Activated B cell treated with CpG ODN at 0.5 μM for 24 hours (primary cell): ENCODE data around the gene ZNF341. TPM values are rescaled to one million over a fixed set of nuclear protein-coding genes. Genes with fewer than 3 reads are reported as not detected.

Source experiments
- ATAC-seq: fragments of 200-7000 bp; cut with Tn5 transposase; one replicate; pipeline ENCODE4 v1.10.0; 2021; ENCODE audit warnings: low read depth, mild to moderate bottlenecking, moderate library complexity
- CTCF ChIA-PET: fragments of 350-600 bp; sonication (Branson Sonifier 250); formaldehyde crosslinking; loops from one replicate; lab custom pipeline; 2021; ENCODE audit warnings: antibody characterized with exemption; lab: Charles Lee
- POLR2A ChIA-PET: fragments of 350-600 bp; sonication (Branson Sonifier 250); formaldehyde crosslinking; loops from one replicate; lab custom pipeline; 2021; ENCODE audit warnings: antibody characterized with exemption; lab: Charles Lee
- DNase-seq: peaks from one replicate; pipeline ENCODE4 v3.0.0; 2022
- H3K27ac Mint-ChIP-seq: one replicate; pipeline ENCODE4 v1.8.0; 2020; ENCODE audit warnings: mixed read lengths
- H3K27me3 Mint-ChIP-seq: one replicate; pipeline ENCODE4 v1.8.0; 2021; ENCODE audit warnings: mixed read lengths
- H3K36me3 Mint-ChIP-seq: one replicate; pipeline ENCODE4 v1.8.0; 2021; ENCODE audit warnings: low read depth, mixed read lengths
- H3K4me1 Mint-ChIP-seq: one replicate; pipeline ENCODE4 v1.8.0; 2021; ENCODE audit warnings: mixed read lengths
- H3K4me3 Mint-ChIP-seq: one replicate; pipeline ENCODE4 v1.8.0; 2020; ENCODE audit warnings: mild to moderate bottlenecking, mixed read lengths
- H3K9me3 Mint-ChIP-seq: one replicate; pipeline ENCODE4 v1.8.0; 2020; ENCODE audit warnings: mixed read lengths
- CTCF ChIP-seq: fragments of 200-600 bp; IDR thresholded peaks from one replicate; pipeline ENCODE4 v1.8.0; 2022; ENCODE audit warnings: antibody characterized with exemption, mild to moderate bottlenecking
- intact Hi-C: fragments of 100-400 bp; cut with micrococcal nuclease; formaldehyde crosslinking; loops from one replicate; pipeline ENCODE4 v1.15.1; 2024
- total RNA-seq: library from RNA; stranded (reverse); gene quantifications from 2 replicates; pipeline ENCODE4 v1.2.3, GENCODE V29; 2022

The ZNF341 gene
- total RNA-seq, 1 donor from 2014 or later: 10.1 TPM

GRCh38 chr20:33727115-33727479 lies 4.7 kb upstream of the ZNF341 start:
- peaks cover 4% of the 10 kb centered on the region for H3K4me1 Mint-ChIP-seq
- DNase-seq (no peak), ATAC-seq (no peak)
- ChIA-PET CTCF (no interaction called here), POLR2A (interaction anchor here (1.5 kb wide), 1 partner anchor 60 kb away, joined by 4 read pairs; no protein-coding TSS in a partner anchor)
- TF ChIP-seq CTCF: no peak
- H3K27me3 Mint-ChIP-seq: no peaks in the 10 kb centered on the region
- intact Hi-C loops: no loop called here
- H3K9me3 Mint-ChIP-seq: no peaks in the 10 kb centered on the region
- H3K27ac Mint-ChIP-seq: no peak overlapping the region
- H3K36me3 Mint-ChIP-seq: no peaks in the 10 kb centered on the region
- no peak overlapping the region for H3K4me3 Mint-ChIP-seq

GRCh38 chr20:33727806-33728205 lies 4.0 kb upstream of the ZNF341 start:
- H3K36me3 Mint-ChIP-seq: peaks cover 2% of the 10 kb centered on the region
- TF ChIP-seq CTCF: no peak
- H3K27me3 Mint-ChIP-seq: no peaks in the 10 kb centered on the region
- H3K9me3 Mint-ChIP-seq: no peaks in the 10 kb centered on the region
- peaks cover 8% of the 10 kb centered on the region for H3K4me1 Mint-ChIP-seq
- intact Hi-C loops: no loop called here
- DNase-seq: no peak
- no peak overlapping the region for H3K4me3 Mint-ChIP-seq
- H3K27ac Mint-ChIP-seq: no peak overlapping the region
- ChIA-PET CTCF (no interaction called here), POLR2A (interaction anchor here (1.5 kb wide), 1 partner anchor 61 kb away, joined by 4 read pairs; no protein-coding TSS in a partner anchor)
- no peak for ATAC-seq

GRCh38 chr20:33728463-33728862 lies 3.3 kb upstream of the ZNF341 start:
- H3K9me3 Mint-ChIP-seq: no peaks in the 10 kb centered on the region
- H3K4me1 Mint-ChIP-seq: peaks cover 15% of the 10 kb centered on the region
- H3K27me3 Mint-ChIP-seq: no peaks in the 10 kb centered on the region
- H3K36me3 Mint-ChIP-seq: peaks cover 2% of the 10 kb centered on the region
- no peak overlapping the region for H3K27ac Mint-ChIP-seq
- intact Hi-C loops: no loop called here
- POLR2A ChIA-PET: interaction anchor here (1.5 kb wide), 1 partner anchor 61 kb away, joined by 4 read pairs; no protein-coding TSS in a partner anchor
- DNase-seq (no peak), ATAC-seq (no peak)
- CTCF ChIA-PET: no interaction called here
- TF ChIP-seq CTCF: no peak
- no peak overlapping the region for H3K4me3 Mint-ChIP-seq

GRCh38 chr20:33729101-33729500 lies 2.7 kb upstream of the ZNF341 start:
- ATAC-seq: no peak
- CTCF ChIA-PET: no interaction called here
- no peaks in the 10 kb centered on the region for H3K9me3 Mint-ChIP-seq
- peaks cover 21% of the 10 kb centered on the region for H3K4me1 Mint-ChIP-seq
- intact Hi-C loops: no loop called here
- no peak for TF ChIP-seq CTCF
- POLR2A ChIA-PET: no interaction called here
- peak overlapping the region; percentile 50 for H3K27ac Mint-ChIP-seq
- no peak overlapping the region for H3K4me3 Mint-ChIP-seq
- no peak for DNase-seq
- H3K27me3 Mint-ChIP-seq: no peaks in the 10 kb centered on the region
- peaks cover 2% of the 10 kb centered on the region for H3K36me3 Mint-ChIP-seq

GRCh38 chr20:33730946-33731692 lies 677 bp upstream of the ZNF341 start:
- POLR2A ChIA-PET: interaction anchor here (2.5 to 3.9 kb wide), 4 partner anchors 11 to 381 kb away, joined by 14 to 102 read pairs (median 32); partner anchors contain the start of genes CHMP4B, EIF2S2 and PXMP4
- Mint-ChIP-seq H3K36me3 (peaks cover 4% of the 10 kb centered on the region), H3K27me3 (no peaks in the 10 kb centered on the region), H3K9me3 (peaks cover 1% of the 10 kb centered on the region), H3K27ac (peak overlapping the region; percentile 93), H3K4me1 (peaks cover 26% of the 10 kb centered on the region), H3K4me3 (peak overlapping the region; percentile 84)
- DNase-seq: no peak
- TF ChIP-seq CTCF: no peak
- intact Hi-C loops: loop anchor here (1.0 to 5.0 kb wide), 3 partner anchors 11 to 274 kb away; partner anchors contain the start of gene PXMP4
- CTCF ChIA-PET: interaction anchor here (1.1 to 1.6 kb wide), 5 partner anchors 48 to 291 kb away, joined by 3 to 7 read pairs (median 4); no protein-coding TSS in a partner anchor
- no peak for ATAC-seq
